Type B pancreatic cell (in vitro differentiated cells): ENCODE results near the gene PEAR1. TPM values are rescaled to one million over a fixed set of nuclear protein-coding genes. Genes with fewer than 3 reads are reported as not detected.

Source experiments
- DNase-seq: peaks from one replicate; pipeline ENCODE4 v3.0.0; 2021; ENCODE audit warnings: mixed read lengths; ENCODE audit not compliant: unreplicated experiment; ENCODE audit errors: extremely low spot score
- H3K27ac Mint-ChIP-seq: 2 replicates; pipeline ENCODE4 v1.8.0; 2021; ENCODE audit warnings: mild to moderate bottlenecking, mixed read lengths
- H3K27me3 Mint-ChIP-seq: 2 replicates; pipeline ENCODE4 v1.8.0; 2021; ENCODE audit warnings: mixed read lengths
- H3K36me3 Mint-ChIP-seq: 2 replicates; pipeline ENCODE4 v1.8.0; 2021; ENCODE audit warnings: mixed read lengths
- H3K4me1 Mint-ChIP-seq: one replicate; pipeline ENCODE4 v1.8.0; 2021; ENCODE audit warnings: mixed read lengths; ENCODE audit not compliant: unreplicated experiment
- H3K4me3 Mint-ChIP-seq: 2 replicates; pipeline ENCODE4 v1.8.0; 2021; ENCODE audit warnings: mild to moderate bottlenecking, mixed read lengths
- H3K9me3 Mint-ChIP-seq: 2 replicates; pipeline ENCODE4 v1.8.0; 2021; ENCODE audit warnings: mixed read lengths
- total RNA-seq: library from RNA; stranded (reverse); gene quantifications from 2 replicates; pipeline ENCODE4 v1.2.1, GENCODE V29; 2021; ENCODE audit warnings: low replicate concordance
- TF ChIP-seq, protein P1 (sequence below): fragments of 200-600 bp; sonication (generic); conservative IDR thresholded peaks from 2 replicates; pipeline ENCODE4 v1.5.0; 2021; ENCODE audit warnings: antibody characterized with exemption, mild to moderate bottlenecking

Gene PEAR1
- total RNA-seq, 1 donor from 2014 or later = 11.7 TPM

DNA sequence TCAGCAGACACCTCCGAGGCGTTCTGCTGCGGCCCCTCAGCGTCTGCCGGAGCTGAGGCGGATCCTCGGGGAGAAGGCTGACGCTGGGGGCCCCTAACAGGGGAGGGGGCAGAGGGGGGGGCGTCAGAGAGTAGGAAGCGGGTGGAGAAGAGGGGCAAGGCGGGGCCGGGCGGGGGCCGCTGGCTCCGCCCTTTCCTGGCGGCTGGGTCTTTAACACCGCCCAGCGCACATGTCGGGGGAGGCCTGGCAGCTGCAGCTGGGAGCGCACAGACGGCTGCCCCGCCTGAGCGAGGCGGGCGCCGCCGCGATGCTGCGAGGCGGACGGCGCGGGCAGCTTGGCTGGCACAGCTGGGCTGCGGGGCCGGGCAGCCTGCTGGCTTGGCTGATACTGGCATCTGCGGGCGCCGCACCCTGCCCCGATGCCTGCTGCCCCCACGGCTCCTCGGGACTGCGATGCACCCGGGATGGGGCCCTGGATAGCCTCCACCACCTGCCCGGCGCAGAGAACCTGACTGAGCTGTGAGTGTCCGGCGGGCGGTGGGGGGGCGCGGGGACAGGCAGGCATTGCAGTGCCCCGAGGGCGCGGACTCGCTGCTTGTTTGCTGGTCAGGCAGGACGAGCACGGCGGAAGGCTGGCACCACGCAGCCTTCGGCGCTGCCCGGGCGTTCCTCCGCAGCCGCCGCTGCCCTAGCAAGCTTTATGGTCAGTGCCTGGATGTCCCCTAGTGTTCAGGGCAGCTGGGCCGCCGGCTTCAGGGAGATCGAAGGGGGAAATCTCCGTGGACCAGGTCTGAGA lies 32.7 kb upstream of the PEAR1 start, which contains the start of gene NTRK1:
Gene NTRK1 (plus strand): TSS at position 238 of the 796 bp plus-strand sequence. CDS start 70 bp downstream, at position 308.
- Mint-ChIP-seq H3K27ac (no peak within 1 kb of the TSS), H3K36me3 (no peaks in the 10 kb centered on the region), H3K4me1 (peaks cover 46% of the 10 kb centered on the region), H3K4me3 (peak within 1 kb of the TSS; percentile 88), H3K9me3 (no peaks in the 10 kb centered on the region), H3K27me3 (peaks cover 87% of the 10 kb centered on the region)
- DNase-seq = no peak
- TF ChIP-seq, protein P1, sequence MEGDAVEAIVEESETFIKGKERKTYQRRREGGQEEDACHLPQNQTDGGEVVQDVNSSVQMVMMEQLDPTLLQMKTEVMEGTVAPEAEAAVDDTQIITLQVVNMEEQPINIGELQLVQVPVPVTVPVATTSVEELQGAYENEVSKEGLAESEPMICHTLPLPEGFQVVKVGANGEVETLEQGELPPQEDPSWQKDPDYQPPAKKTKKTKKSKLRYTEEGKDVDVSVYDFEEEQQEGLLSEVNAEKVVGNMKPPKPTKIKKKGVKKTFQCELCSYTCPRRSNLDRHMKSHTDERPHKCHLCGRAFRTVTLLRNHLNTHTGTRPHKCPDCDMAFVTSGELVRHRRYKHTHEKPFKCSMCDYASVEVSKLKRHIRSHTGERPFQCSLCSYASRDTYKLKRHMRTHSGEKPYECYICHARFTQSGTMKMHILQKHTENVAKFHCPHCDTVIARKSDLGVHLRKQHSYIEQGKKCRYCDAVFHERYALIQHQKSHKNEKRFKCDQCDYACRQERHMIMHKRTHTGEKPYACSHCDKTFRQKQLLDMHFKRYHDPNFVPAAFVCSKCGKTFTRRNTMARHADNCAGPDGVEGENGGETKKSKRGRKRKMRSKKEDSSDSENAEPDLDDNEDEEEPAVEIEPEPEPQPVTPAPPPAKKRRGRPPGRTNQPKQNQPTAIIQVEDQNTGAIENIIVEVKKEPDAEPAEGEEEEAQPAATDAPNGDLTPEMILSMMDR = no peak

DNA sequence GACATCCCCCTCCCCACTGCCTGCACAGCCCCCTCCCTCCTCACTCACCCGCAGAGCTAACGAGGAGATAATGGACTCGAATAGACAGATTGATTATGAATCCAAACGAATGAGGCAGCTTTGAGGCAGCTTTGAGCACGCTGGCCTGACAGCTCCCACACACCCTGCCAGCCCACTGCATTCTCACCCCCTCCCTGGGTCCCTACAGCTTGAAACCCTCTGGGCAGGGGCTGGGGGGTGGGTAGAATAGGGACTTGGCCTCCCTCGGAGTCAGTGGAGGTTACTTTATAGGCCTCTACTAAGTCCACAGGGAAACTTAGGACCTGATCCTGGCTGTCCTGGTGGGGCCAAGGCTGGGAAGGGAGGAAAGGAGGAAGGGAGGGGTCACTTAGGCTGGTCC lies 30.9 kb upstream of the PEAR1 start:
- no peak overlapping the region for H3K4me3 Mint-ChIP-seq

GRCh38 chr1:156862997-156863599 lies 30.4 kb upstream of the PEAR1 start:
- DNase-seq = no peak
- peaks cover 68% of the 10 kb centered on the region for H3K27me3 Mint-ChIP-seq
- H3K36me3 Mint-ChIP-seq = no peaks in the 10 kb centered on the region
- no peaks in the 10 kb centered on the region for H3K9me3 Mint-ChIP-seq
- peak overlapping the region; percentile 76 for H3K4me3 Mint-ChIP-seq
- H3K27ac Mint-ChIP-seq = peak overlapping the region; percentile 24
- H3K4me1 Mint-ChIP-seq = peaks cover 43% of the 10 kb centered on the region
- TF ChIP-seq, protein P1 = no peak

More for the DNA sequence above, 30.9 kb upstream of the PEAR1 start:
- H3K27ac Mint-ChIP-seq = no peak overlapping the region
- H3K9me3 Mint-ChIP-seq = no peaks in the 10 kb centered on the region
- DNase-seq = no peak
- H3K4me1 Mint-ChIP-seq = peaks cover 48% of the 10 kb centered on the region
- no peaks in the 10 kb centered on the region for H3K36me3 Mint-ChIP-seq
- peaks cover 73% of the 10 kb centered on the region for H3K27me3 Mint-ChIP-seq
- TF ChIP-seq, protein P1 = no peak

- Mint-ChIP-seq H3K9me3 (no peaks in the 10 kb centered on the region), H3K4me3 (peak overlapping the region; percentile 76), H3K27me3 (peaks cover 62% of the 10 kb centered on the region), H3K36me3 (no peaks in the 10 kb centered on the region), H3K27ac (peak overlapping the region; percentile 24), H3K4me1 (peaks cover 38% of the 10 kb centered on the region)
- no peak for DNase-seq
- TF ChIP-seq, protein P1 = no peak
Measured at GRCh38 chr1:156863631-156864030, 29.9 kb upstream of the PEAR1 start.

DNA sequence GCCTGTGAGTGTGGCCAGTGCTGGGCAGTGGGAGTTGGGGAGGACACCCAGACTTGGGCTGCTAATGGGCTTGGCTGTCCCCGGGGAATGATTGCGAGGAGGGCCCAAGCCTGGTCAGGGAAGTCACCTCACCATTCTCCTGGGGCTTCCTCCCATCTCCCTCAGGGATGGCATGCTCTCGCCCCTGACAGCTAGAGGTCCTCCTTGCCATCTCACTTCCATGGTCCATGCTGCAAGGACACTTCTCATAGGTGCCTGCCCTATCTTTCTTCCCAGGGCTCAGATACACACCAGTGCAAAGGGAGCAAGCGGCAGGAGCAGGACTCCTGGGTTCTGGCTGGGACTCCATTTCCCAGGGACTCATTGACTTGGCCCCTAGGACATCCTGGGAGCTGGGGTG lies 28.7 kb upstream of the PEAR1 start:
- Mint-ChIP-seq H3K27ac (no peak overlapping the region), H3K36me3 (no peaks in the 10 kb centered on the region), H3K4me3 (no peak overlapping the region), H3K4me1 (peaks cover 40% of the 10 kb centered on the region), H3K9me3 (no peaks in the 10 kb centered on the region), H3K27me3 (peaks cover 59% of the 10 kb centered on the region)
- DNase-seq = no peak
- TF ChIP-seq, protein P1 = no peak
